Measurements from ENCODE around the gene VPREB1.

DNA sequence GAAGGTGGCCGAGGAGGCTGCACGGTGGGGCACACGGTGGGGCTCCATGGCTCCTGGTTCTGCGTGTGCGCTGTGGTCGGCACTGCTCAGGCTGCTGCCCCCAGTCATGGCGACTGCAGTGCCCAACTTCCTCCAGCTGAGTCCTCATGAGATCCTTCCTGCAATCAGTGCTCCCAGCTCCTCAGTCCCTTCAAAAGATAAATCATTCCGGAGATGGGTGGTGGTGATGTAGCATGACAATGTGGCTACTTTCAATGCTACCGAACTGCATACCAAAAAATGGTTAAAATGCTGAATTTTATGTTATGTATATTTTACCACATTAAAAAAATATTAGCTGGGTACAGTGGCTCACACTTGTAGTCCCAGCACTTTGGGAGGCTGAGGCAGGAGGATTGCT, 14.1 kb upstream of the VPREB1 start:
- TF ChIP-seq CTCF (conservative IDR thresholded peaks at IDR 0.05) = no peak
- TF ChIP-seq EZH2 (IDR thresholded peaks at IDR 0.05; ENCODE audit: low read depth) = no peak
